HEK293 (cell line): ENCODE results near the gene ATG101.

Source experiments
- CTCF ChIA-PET: fragments of 350-600 bp; formaldehyde crosslinking; extraction: SDS; loops from one replicate; lab custom pipeline; 2021; ENCODE audit warnings: antibody characterized with exemption; lab: Yijun Ruan, JAX
- POLR2A ChIA-PET: fragments of 300-600 bp; formaldehyde crosslinking; extraction: SDS; loops from one replicate; lab custom pipeline; 2020; ENCODE audit warnings: antibody characterized with exemption, inconsistent platforms; lab: Yijun Ruan, JAX
- H3K27ac ChIP-seq: fragments of 200-500 bp; sonication (Bioruptor generic); 2 replicates; pipeline ENCODE4 v1.5.1; 2014; ENCODE audit warnings: low read depth, low read length, control low read depth, inconsistent platforms; ENCODE audit errors: extremely low read depth
- H3K36me3 ChIP-seq, 2 experiments: fragments of 200-500 bp in 1 of 2; sonication (Bioruptor generic) in 1 of 2; 1 replicate in 1 of 2; 2 replicates in 1 of 2; pipeline ENCODE4 v1.5.1; 2014 to 2017; ENCODE audit warnings: inconsistent platforms in 2 of 2, low read length in 2 of 2; ENCODE audit not compliant: control insufficient read depth in 2 of 2, insufficient read depth in 1 of 2
- H3K4me1 ChIP-seq: fragments of 200-500 bp; sonication (Bioruptor generic); 2 replicates; pipeline ENCODE4 v1.5.1; 2014; ENCODE audit warnings: mild to moderate bottlenecking, low read length, inconsistent platforms; ENCODE audit not compliant: control insufficient read depth, insufficient read depth
- H3K4me3 ChIP-seq: 2 replicates; pipeline ENCODE4 v1.5.1; 2011; ENCODE audit warnings: low read depth, mild to moderate bottlenecking, control low read depth, low read length, moderate library complexity
- H3K9me3 ChIP-seq: fragments of 200-500 bp; sonication (Bioruptor generic); 2 replicates; pipeline ENCODE4 v1.5.1; 2014; ENCODE audit warnings: low read depth, low read length, inconsistent platforms; ENCODE audit not compliant: control insufficient read depth, insufficient read depth
- ATF2 ChIP-seq: fragments of 450-650 bp; formaldehyde crosslinking; IDR thresholded peaks from 2 replicates; pipeline ENCODE4 v1.5.1; 2016; ENCODE audit warnings: missing biosample characterization, missing genetic modification characterization, low read depth
- EGR2 ChIP-seq: fragments of 450-650 bp; formaldehyde crosslinking; IDR thresholded peaks from 2 replicates; pipeline ENCODE4 v1.5.1; 2016; ENCODE audit warnings: low read depth, missing biosample characterization, missing genetic modification characterization
- FEZF1 ChIP-seq: fragments of 450-650 bp; formaldehyde crosslinking; IDR thresholded peaks from 2 replicates; pipeline ENCODE4 v1.5.1; 2016; ENCODE audit warnings: missing biosample characterization, missing genetic modification characterization
- GLIS1 ChIP-seq: fragments of 450-650 bp; formaldehyde crosslinking; IDR thresholded peaks from 2 replicates; pipeline ENCODE4 v1.5.1; 2016; ENCODE audit warnings: missing biosample characterization, missing genetic modification characterization
- KLF17 ChIP-seq: fragments of 450-650 bp; formaldehyde crosslinking; IDR thresholded peaks from 2 replicates; pipeline ENCODE4 v1.5.1; 2016; ENCODE audit warnings: missing biosample characterization, missing genetic modification characterization
- SCRT2 ChIP-seq: fragments of 450-650 bp; formaldehyde crosslinking; IDR thresholded peaks from 2 replicates; pipeline ENCODE4 v1.5.1; 2016; ENCODE audit warnings: missing biosample characterization, missing genetic modification characterization
- SP7 ChIP-seq: fragments of 450-650 bp; formaldehyde crosslinking; IDR thresholded peaks from 2 replicates; pipeline ENCODE4 v1.5.1; 2016; ENCODE audit warnings: missing biosample characterization, missing genetic modification characterization
- TRIM28 ChIP-seq: IDR thresholded peaks from 2 replicates; pipeline ENCODE4 v1.6.1; 2011; ENCODE audit warnings: low read length, control low read depth, borderline replicate concordance
- YY2 ChIP-seq: fragments of 450-650 bp; formaldehyde crosslinking; IDR thresholded peaks from 2 replicates; pipeline ENCODE4 v1.5.1; 2016; ENCODE audit warnings: missing biosample characterization, missing genetic modification characterization
- ZBTB17 ChIP-seq: fragments of 450-650 bp; formaldehyde crosslinking; IDR thresholded peaks from 2 replicates; pipeline ENCODE4 v1.5.1; 2016; ENCODE audit warnings: missing biosample characterization, missing genetic modification characterization
- ZBTB20 ChIP-seq: fragments of 450-650 bp; formaldehyde crosslinking; IDR thresholded peaks from 2 replicates; pipeline ENCODE4 v1.5.1; 2016; ENCODE audit warnings: missing biosample characterization, missing genetic modification characterization
- ZBTB7A ChIP-seq: fragments of 450-650 bp; formaldehyde crosslinking; IDR thresholded peaks from 2 replicates; pipeline ENCODE4 v1.5.1; 2016; ENCODE audit warnings: low read depth, missing biosample characterization, missing genetic modification characterization
- ZFP37 ChIP-seq: fragments of 450-650 bp; formaldehyde crosslinking; IDR thresholded peaks from 2 replicates; pipeline ENCODE4 v1.5.1; 2016; ENCODE audit warnings: missing biosample characterization, missing genetic modification characterization
- ZIC2 ChIP-seq: fragments of 450-650 bp; formaldehyde crosslinking; IDR thresholded peaks from 2 replicates; pipeline ENCODE4 v1.5.1; 2016; ENCODE audit warnings: missing biosample characterization, missing genetic modification characterization
- ZNF133 ChIP-seq: fragments of 450-650 bp; formaldehyde crosslinking; IDR thresholded peaks from 2 replicates; pipeline ENCODE4 v1.5.1; 2016; ENCODE audit warnings: missing biosample characterization, missing genetic modification characterization
- ZNF169 ChIP-seq: fragments of 450-650 bp; formaldehyde crosslinking; IDR thresholded peaks from 2 replicates; pipeline ENCODE4 v1.5.1; 2016; ENCODE audit warnings: missing biosample characterization, missing genetic modification characterization
- ZNF223 ChIP-seq: fragments of 450-650 bp; formaldehyde crosslinking; IDR thresholded peaks from 2 replicates; pipeline ENCODE4 v1.5.1; 2016; ENCODE audit warnings: missing biosample characterization, missing genetic modification characterization
- ZNF26 ChIP-seq: fragments of 450-650 bp; formaldehyde crosslinking; IDR thresholded peaks from 2 replicates; pipeline ENCODE4 v1.5.1; 2016; ENCODE audit warnings: missing biosample characterization, missing genetic modification characterization
- ZNF266 ChIP-seq: fragments of 450-650 bp; formaldehyde crosslinking; IDR thresholded peaks from 2 replicates; pipeline ENCODE4 v1.5.1; 2016; ENCODE audit warnings: missing biosample characterization, missing genetic modification characterization, low read depth
- ZNF366 ChIP-seq: fragments of 450-650 bp; formaldehyde crosslinking; conservative IDR thresholded peaks from 2 replicates; pipeline ENCODE4 v1.5.1; 2016; ENCODE audit warnings: missing biosample characterization, missing genetic modification characterization
- ZNF404 ChIP-seq: fragments of 450-650 bp; formaldehyde crosslinking; IDR thresholded peaks from 2 replicates; pipeline ENCODE4 v1.5.1; 2017; ENCODE audit warnings: missing biosample characterization, missing genetic modification characterization
- ZNF426 ChIP-seq: fragments of 450-650 bp; formaldehyde crosslinking; IDR thresholded peaks from 2 replicates; pipeline ENCODE4 v1.5.1; 2017; ENCODE audit warnings: missing biosample characterization, missing genetic modification characterization, mild to moderate bottlenecking, inconsistent platforms, moderate library complexity
- ZNF488 ChIP-seq: fragments of 450-650 bp; formaldehyde crosslinking; IDR thresholded peaks from 2 replicates; pipeline ENCODE4 v1.5.1; 2016; ENCODE audit warnings: missing biosample characterization, missing genetic modification characterization
- ZNF549 ChIP-seq: fragments of 450-650 bp; IDR thresholded peaks from 2 replicates; pipeline ENCODE4 v1.5.1; 2018; ENCODE audit warnings: missing biosample characterization, missing genetic modification characterization, mild to moderate bottlenecking, inconsistent platforms, moderate library complexity
- ZNF629 ChIP-seq: fragments of 450-650 bp; formaldehyde crosslinking; IDR thresholded peaks from 2 replicates; pipeline ENCODE4 v1.5.1; 2017; ENCODE audit warnings: missing biosample characterization, missing genetic modification characterization
- ZNF707 ChIP-seq: fragments of 450-650 bp; formaldehyde crosslinking; IDR thresholded peaks from 2 replicates; pipeline ENCODE4 v1.5.1; 2016; ENCODE audit warnings: missing biosample characterization, missing genetic modification characterization

Gene ATG101

GRCh38 chr12:52024845-52025230 lies 44.9 kb upstream of the ATG101 start:
- Histone ChIP-seq H3K4me3 (no peak overlapping the region), H3K27ac (no peak overlapping the region), H3K9me3 (no peaks in the 10 kb centered on the region), H3K36me3 (no peaks in the 10 kb centered on the region), H3K4me1 (peaks cover 4% of the 10 kb centered on the region; the same call in 1 of the 2 replicates)
- POLR2A ChIA-PET, result interaction anchor here (0.6 to 3.1 kb wide), 9 partner anchors 14 to 130 kb away, joined by 3 to 24 read pairs (median 5); partner anchors contain the start of genes ATG101, NR4A1 and TAMALIN
- CTCF ChIA-PET, result interaction anchor here (0.5 to 16.1 kb wide), 59 partner anchors 7 to 1782 kb away, joined by 3 to 794 read pairs (median 6); partner anchors contain the start of genes ATG101, NR4A1, SMIM41 and TAMALIN
- TF ChIP-seq YY2 (tag by site-specific recombination) (no peak), ZBTB7A (tag by site-specific recombination) (no peak)

GRCh38 chr12:52026263-52026662 lies 43.5 kb upstream of the ATG101 start:
- Histone ChIP-seq H3K4me1 (peaks cover 7% of the 10 kb centered on the region; the same call in 1 of the 2 replicates), H3K27ac (no peak overlapping the region), H3K4me3 (no peak overlapping the region), H3K9me3 (no peaks in the 10 kb centered on the region), H3K36me3 (no peaks in the 10 kb centered on the region)
- ChIA-PET CTCF (interaction anchor here (0.6 to 16.1 kb wide), 38 partner anchors 8 to 1593 kb away, joined by 3 to 794 read pairs (median 9); partner anchors contain the start of genes ATG101, NR4A1, SMIM41 and TAMALIN), POLR2A (interaction anchor here (1.4 to 3.1 kb wide), 4 partner anchors 20 to 56 kb away, joined by 4 to 24 read pairs (median 10); partner anchors contain the start of genes ATG101, NR4A1 and TAMALIN)
- TF ChIP-seq ZNF266 (tag by site-specific recombination) (no peak), ZNF629 (tag by site-specific recombination) (peak; percentile 14; the same call in 1 of the 2 replicates), ZNF549 (tag by site-specific recombination) (no peak), ZBTB20 (no peak), ATF2 (tag by site-specific recombination) (no peak), SP7 (tag by site-specific recombination) (peak; percentile 94), ZNF404 (tag by site-specific recombination) (no peak), ZNF366 (tag by site-specific recombination) (peak; percentile 18; the same call in 1 of the 2 replicates), FEZF1 (tag by site-specific recombination) (no peak), ZNF707 (tag by site-specific recombination) (no peak), ZBTB17 (tag by site-specific recombination) (no peak)

- peaks cover 7% of the 10 kb centered on the region for H3K4me1 ChIP-seq
- POLR2A ChIA-PET, result interaction anchor here (2.4 to 3.1 kb wide), 2 partner anchors 24 to 42 kb away, joined by 8 to 24 read pairs; partner anchors contain the start of genes ATG101 and NR4A1
- CTCF ChIA-PET, result interaction anchor here (0.6 to 16.1 kb wide), 11 partner anchors 12 to 141 kb away, joined by 3 to 794 read pairs (median 76); partner anchors contain the start of genes ATG101, SMIM41 and TAMALIN
- TF ChIP-seq ZFP37 (no peak), GLIS1 (tag by site-specific recombination) (peak; percentile 70), EGR2 (tag by site-specific recombination) (0 out of 2 replicates have a peak, but pooled peaks have one; percentile 4), ZNF26 (no peak), ZNF488 (no peak), ZIC2 (tag by site-specific recombination) (0 out of 2 replicates have a peak, but pooled peaks have one; percentile 12), SP7 (tag by site-specific recombination) (no peak), SCRT2 (tag by site-specific recombination) (no peak), ZNF133 (tag by site-specific recombination) (no peak), ZNF426 (no peak), ZNF223 (no peak), ZNF366 (tag by site-specific recombination) (no peak), KLF17 (tag by site-specific recombination) (0 out of 2 replicates have a peak, but pooled peaks have one; percentile 18), ZNF169 (tag by site-specific recombination) (no peak), TRIM28 (no peak), ZNF549 (tag by site-specific recombination) (no peak)
Measured at GRCh38 chr12:52027085-52027843, 42.5 kb upstream of the ATG101 start.

More at GRCh38 chr12:52027085-52027843, 42.5 kb upstream of the ATG101 start:
- Histone ChIP-seq H3K9me3 (no peaks in the 10 kb centered on the region), H3K4me3 (no peak overlapping the region), H3K27ac (no peak overlapping the region), H3K36me3 (no peaks in the 10 kb centered on the region)
